HepG2 (cell line): ENCODE data around the gene TMEM184B. TPM values are rescaled to one million over a fixed set of nuclear protein-coding genes. Genes with fewer than 3 reads are reported as not detected.

Source experiments
- CAMTA2 ChIP-seq: sonication (generic); formaldehyde crosslinking; IDR thresholded peaks from 2 replicates; pipeline ENCODE4 v1.4.0; 2020; ENCODE audit warnings: mild to moderate bottlenecking, missing genetic modification reagents, borderline replicate concordance
- CENPT ChIP-seq: sonication (generic); formaldehyde crosslinking; IDR thresholded peaks from 2 replicates; pipeline ENCODE4 v1.8.0; 2022; ENCODE audit warnings: low read depth, mild to moderate bottlenecking, moderate library complexity, missing genetic modification reagents
- FOXA3 ChIP-seq: IDR thresholded peaks from 2 replicates; pipeline ENCODE4 v1.6.1; 2016; ENCODE audit warnings: missing genetic modification reagents, missing compliant biosample characterization
- GTF2F1 ChIP-seq: fragments of 150-350 bp; IDR thresholded peaks from 2 replicates; pipeline ENCODE4 v1.6.1; 2014; ENCODE audit warnings: low read length
- HNRNPLL ChIP-seq: fragments of 200-400 bp; formaldehyde crosslinking; IDR thresholded peaks from 2 replicates; pipeline ENCODE4 v1.6.1; 2017; ENCODE audit warnings: mild to moderate bottlenecking, low read depth, low read length; ENCODE audit not compliant: poor library complexity, severe bottlenecking
- MIER3 ChIP-seq: IDR thresholded peaks from 2 replicates; pipeline ENCODE4 v1.6.1; 2016; ENCODE audit warnings: missing compliant biosample characterization, borderline replicate concordance
- PHF20 ChIP-seq: sonication (generic); formaldehyde crosslinking; IDR thresholded peaks from 2 replicates; pipeline ENCODE4 v1.5.0; 2020; ENCODE audit warnings: mild to moderate bottlenecking, missing genetic modification reagents
- SMARCC2 ChIP-seq: fragments of 450-650 bp; IDR thresholded peaks from 2 replicates; pipeline ENCODE4 v1.6.1; 2017; ENCODE audit warnings: antibody characterized with exemption, mild to moderate bottlenecking
- XBP1 ChIP-seq: sonication (generic); formaldehyde crosslinking; IDR thresholded peaks from 2 replicates; pipeline ENCODE4 v1.5.0; 2020; ENCODE audit warnings: missing genetic modification reagents
- ZNF329 ChIP-seq: sonication (generic); formaldehyde crosslinking; IDR thresholded peaks from 2 replicates; pipeline ENCODE4 v1.9.0; 2021; ENCODE audit warnings: low read depth, mild to moderate bottlenecking, missing genetic modification reagents
- ZSCAN9 ChIP-seq: IDR thresholded peaks from 2 replicates; pipeline ENCODE4 v1.6.1; 2016; ENCODE audit warnings: borderline replicate concordance
- polyA plus RNA-seq, 8 experiments: library from polyadenylated mRNA; depleted of rRNA in 3 of 8; stranded (reverse) in 7 of 8; unstranded in 1 of 8; fragments of >200 nt; fragmentation: Illumina TruSeq in 4 of 8; extraction: Trizol in 4 of 8; gene quantifications; 2 replicates each; pipeline versions ENCODE4 v1.2.1 to v1.2.3, GENCODE V29; 2011 to 2016; ENCODE audit warnings: low read depth in 4 of 8, missing spikeins in 1 of 8, mixed read lengths in 1 of 8; ENCODE audit not compliant: insufficient read depth in 1 of 8
- total RNA-seq, 5 experiments: library from RNA; depleted of rRNA; stranded (reverse); fragments of >200 nt; fragmentation: Illumina TruSeq; extraction: Trizol; gene quantifications; 2 replicates each; pipeline ENCODE4 v1.2.3, GENCODE V29; 2016; ENCODE audit warnings: low read depth in 1 of 5
- TF ChIP-seq, protein P1 (sequence below): sonication (generic); formaldehyde crosslinking; IDR thresholded peaks from 2 replicates; pipeline ENCODE4 v1.5.0; 2020; ENCODE audit warnings: mild to moderate bottlenecking, missing genetic modification reagents, borderline replicate concordance
- TF ChIP-seq, protein P2 (sequence below): IDR thresholded peaks from 2 replicates; pipeline ENCODE4 v1.6.1; 2012; ENCODE audit warnings: low read length, improper control_type of control experiment
- TF ChIP-seq, protein P3 (sequence below): sonication (generic); formaldehyde crosslinking; IDR thresholded peaks from 2 replicates; pipeline ENCODE4 v1.4.0; 2020; ENCODE audit warnings: missing genetic modification reagents
- TF ChIP-seq, protein P4 (sequence below): sonication (generic); formaldehyde crosslinking; IDR thresholded peaks from 2 replicates; pipeline ENCODE4 v1.5.1; 2020; ENCODE audit warnings: mild to moderate bottlenecking, missing genetic modification reagents, moderate library complexity

Gene TMEM184B
- total and polyA plus RNA-seq, 2 of the 13 experiments (the other 11 are each of a cell fraction or from before 2014, with no cell fraction given): 15.9 to 16.0 TPM

DNA sequence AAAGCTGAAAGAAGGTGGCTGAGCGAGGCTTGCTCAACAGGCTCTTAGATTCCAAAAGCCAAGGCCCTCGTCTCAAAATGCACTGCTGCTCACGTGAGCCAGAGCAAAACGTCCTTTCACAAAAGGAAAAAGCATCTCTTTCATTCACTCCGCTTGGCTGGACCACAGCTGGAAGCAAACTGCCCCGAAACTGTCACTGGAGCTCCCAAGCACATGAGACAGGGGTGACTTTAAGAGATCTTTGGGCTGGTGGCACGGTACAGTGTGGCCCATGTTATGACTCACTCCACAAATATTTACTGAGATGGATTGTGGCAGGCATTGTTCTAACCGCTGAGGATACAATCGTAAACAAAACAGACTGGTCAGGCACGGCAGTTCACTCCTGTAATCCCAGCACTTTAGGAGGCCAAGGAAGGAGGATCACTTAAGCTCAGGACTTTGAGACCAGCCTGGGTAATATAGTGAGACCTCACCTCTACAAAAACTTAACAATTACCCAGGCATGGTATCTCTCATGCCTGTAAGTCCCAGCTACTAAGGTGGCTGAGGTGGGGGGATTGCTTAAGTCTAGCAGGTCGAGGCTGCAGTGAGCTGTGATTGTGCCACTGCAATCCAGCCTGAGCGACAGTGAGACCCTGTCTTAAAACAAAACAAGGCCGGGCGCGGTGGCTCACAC, 94.7 kb downstream of the TMEM184B start (continued):
- TF ChIP-seq, protein P1, sequence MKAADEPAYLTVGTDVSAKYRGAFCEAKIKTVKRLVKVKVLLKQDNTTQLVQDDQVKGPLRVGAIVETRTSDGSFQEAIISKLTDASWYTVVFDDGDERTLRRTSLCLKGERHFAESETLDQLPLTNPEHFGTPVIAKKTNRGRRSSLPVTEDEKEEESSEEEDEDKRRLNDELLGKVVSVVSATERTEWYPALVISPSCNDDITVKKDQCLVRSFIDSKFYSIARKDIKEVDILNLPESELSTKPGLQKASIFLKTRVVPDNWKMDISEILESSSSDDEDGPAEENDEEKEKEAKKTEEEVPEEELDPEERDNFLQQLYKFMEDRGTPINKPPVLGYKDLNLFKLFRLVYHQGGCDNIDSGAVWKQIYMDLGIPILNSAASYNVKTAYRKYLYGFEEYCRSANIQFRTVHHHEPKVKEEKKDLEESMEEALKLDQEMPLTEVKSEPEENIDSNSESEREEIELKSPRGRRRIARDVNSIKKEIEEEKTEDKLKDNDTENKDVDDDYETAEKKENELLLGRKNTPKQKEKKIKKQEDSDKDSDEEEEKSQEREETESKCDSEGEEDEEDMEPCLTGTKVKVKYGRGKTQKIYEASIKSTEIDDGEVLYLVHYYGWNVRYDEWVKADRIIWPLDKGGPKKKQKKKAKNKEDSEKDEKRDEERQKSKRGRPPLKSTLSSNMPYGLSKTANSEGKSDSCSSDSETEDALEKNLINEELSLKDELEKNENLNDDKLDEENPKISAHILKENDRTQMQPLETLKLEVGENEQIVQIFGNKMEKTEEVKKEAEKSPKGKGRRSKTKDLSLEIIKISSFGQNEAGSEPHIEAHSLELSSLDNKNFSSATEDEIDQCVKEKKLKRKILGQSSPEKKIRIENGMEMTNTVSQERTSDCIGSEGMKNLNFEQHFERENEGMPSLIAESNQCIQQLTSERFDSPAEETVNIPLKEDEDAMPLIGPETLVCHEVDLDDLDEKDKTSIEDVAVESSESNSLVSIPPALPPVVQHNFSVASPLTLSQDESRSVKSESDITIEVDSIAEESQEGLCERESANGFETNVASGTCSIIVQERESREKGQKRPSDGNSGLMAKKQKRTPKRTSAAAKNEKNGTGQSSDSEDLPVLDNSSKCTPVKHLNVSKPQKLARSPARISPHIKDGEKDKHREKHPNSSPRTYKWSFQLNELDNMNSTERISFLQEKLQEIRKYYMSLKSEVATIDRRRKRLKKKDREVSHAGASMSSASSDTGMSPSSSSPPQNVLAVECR: peak; percentile 83
- TF ChIP-seq, protein P2, sequence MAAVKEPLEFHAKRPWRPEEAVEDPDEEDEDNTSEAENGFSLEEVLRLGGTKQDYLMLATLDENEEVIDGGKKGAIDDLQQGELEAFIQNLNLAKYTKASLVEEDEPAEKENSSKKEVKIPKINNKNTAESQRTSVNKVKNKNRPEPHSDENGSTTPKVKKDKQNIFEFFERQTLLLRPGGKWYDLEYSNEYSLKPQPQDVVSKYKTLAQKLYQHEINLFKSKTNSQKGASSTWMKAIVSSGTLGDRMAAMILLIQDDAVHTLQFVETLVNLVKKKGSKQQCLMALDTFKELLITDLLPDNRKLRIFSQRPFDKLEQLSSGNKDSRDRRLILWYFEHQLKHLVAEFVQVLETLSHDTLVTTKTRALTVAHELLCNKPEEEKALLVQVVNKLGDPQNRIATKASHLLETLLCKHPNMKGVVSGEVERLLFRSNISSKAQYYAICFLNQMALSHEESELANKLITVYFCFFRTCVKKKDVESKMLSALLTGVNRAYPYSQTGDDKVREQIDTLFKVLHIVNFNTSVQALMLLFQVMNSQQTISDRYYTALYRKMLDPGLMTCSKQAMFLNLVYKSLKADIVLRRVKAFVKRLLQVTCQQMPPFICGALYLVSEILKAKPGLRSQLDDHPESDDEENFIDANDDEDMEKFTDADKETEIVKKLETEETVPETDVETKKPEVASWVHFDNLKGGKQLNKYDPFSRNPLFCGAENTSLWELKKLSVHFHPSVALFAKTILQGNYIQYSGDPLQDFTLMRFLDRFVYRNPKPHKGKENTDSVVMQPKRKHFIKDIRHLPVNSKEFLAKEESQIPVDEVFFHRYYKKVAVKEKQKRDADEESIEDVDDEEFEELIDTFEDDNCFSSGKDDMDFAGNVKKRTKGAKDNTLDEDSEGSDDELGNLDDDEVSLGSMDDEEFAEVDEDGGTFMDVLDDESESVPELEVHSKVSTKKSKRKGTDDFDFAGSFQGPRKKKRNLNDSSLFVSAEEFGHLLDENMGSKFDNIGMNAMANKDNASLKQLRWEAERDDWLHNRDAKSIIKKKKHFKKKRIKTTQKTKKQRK: no peak
- peak; percentile 74; the same call in 1 of the 2 replicates for TF ChIP-seq MIER3 (CRISPR knock-in tag)
- no peak for TF ChIP-seq ZNF329
- TF ChIP-seq FOXA3 (CRISPR knock-in tag): peak; percentile 94
- TF ChIP-seq CENPT (CRISPR knock-in tag): no peak
- TF ChIP-seq CAMTA2 (CRISPR knock-in tag): no peak
- no peak for TF ChIP-seq XBP1 (CRISPR knock-in tag)
- no peak for TF ChIP-seq HNRNPLL
- no peak for TF ChIP-seq ZSCAN9 (CRISPR knock-in tag)
- 0 out of 2 replicates have a peak, but pooled peaks have one; percentile 42 for TF ChIP-seq SMARCC2
- no peak for TF ChIP-seq GTF2F1
- TF ChIP-seq, protein P3, sequence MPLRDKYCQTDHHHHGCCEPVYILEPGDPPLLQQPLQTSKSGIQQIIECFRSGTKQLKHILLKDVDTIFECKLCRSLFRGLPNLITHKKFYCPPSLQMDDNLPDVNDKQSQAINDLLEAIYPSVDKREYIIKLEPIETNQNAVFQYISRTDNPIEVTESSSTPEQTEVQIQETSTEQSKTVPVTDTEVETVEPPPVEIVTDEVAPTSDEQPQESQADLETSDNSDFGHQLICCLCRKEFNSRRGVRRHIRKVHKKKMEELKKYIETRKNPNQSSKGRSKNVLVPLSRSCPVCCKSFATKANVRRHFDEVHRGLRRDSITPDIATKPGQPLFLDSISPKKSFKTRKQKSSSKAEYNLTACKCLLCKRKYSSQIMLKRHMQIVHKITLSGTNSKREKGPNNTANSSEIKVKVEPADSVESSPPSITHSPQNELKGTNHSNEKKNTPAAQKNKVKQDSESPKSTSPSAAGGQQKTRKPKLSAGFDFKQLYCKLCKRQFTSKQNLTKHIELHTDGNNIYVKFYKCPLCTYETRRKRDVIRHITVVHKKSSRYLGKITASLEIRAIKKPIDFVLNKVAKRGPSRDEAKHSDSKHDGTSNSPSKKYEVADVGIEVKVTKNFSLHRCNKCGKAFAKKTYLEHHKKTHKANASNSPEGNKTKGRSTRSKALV (CRISPR knock-in tag): 0 out of 2 replicates have a peak, but pooled peaks have one; percentile 47
- TF ChIP-seq PHF20: no peak
- TF ChIP-seq, protein P4, sequence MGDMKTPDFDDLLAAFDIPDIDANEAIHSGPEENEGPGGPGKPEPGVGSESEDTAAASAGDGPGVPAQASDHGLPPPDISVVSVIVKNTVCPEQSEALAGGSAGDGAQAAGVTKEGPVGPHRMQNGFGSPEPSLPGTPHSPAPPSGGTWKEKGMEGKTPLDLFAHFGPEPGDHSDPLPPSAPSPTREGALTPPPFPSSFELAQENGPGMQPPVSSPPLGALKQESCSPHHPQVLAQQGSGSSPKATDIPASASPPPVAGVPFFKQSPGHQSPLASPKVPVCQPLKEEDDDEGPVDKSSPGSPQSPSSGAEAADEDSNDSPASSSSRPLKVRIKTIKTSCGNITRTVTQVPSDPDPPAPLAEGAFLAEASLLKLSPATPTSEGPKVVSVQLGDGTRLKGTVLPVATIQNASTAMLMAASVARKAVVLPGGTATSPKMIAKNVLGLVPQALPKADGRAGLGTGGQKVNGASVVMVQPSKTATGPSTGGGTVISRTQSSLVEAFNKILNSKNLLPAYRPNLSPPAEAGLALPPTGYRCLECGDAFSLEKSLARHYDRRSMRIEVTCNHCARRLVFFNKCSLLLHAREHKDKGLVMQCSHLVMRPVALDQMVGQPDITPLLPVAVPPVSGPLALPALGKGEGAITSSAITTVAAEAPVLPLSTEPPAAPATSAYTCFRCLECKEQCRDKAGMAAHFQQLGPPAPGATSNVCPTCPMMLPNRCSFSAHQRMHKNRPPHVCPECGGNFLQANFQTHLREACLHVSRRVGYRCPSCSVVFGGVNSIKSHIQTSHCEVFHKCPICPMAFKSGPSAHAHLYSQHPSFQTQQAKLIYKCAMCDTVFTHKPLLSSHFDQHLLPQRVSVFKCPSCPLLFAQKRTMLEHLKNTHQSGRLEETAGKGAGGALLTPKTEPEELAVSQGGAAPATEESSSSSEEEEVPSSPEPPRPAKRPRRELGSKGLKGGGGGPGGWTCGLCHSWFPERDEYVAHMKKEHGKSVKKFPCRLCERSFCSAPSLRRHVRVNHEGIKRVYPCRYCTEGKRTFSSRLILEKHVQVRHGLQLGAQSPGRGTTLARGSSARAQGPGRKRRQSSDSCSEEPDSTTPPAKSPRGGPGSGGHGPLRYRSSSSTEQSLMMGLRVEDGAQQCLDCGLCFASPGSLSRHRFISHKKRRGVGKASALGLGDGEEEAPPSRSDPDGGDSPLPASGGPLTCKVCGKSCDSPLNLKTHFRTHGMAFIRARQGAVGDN (CRISPR knock-in tag): peak; percentile 15; the same call in 1 of the 2 replicates
